ENCODE data around the gene LMAN1L.

LMAN1L gene

GRCh38 chr15:74845581-74845980, 32.9 kb downstream of the LMAN1L start:
- H3K27ac ChIP-seq, result no peak overlapping the region
- no peak for DNase-seq (ENCODE audit: low read depth, low spot score)

DNA sequence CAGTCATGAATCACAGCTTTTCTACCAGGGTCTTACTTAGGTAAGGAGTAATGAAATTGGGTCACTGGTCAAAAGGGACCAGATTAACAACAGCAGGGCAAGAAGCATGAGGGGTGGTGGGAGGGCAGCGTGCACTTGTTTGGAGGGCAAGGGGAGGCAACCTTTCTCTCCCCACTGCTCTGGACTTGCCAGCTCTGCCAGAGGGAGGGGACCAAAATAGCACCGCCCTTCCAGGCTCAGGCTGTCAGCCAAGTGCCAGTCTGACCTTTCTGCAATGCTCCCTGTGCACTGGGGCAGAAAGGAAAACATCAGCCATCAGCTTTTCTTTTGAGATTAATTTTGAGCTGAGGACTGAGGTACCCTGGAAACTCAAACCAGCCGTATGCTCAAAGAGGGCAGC, 34.8 kb downstream of the LMAN1L start:
- DNase-seq (ENCODE audit: low read depth, low spot score), result no peak
- H3K27ac ChIP-seq, result no peak overlapping the region

- no peak for DNase-seq (ENCODE audit: low read depth, low spot score)
- H3K27ac ChIP-seq, result no peak overlapping the region
Measured at GRCh38 chr15:74850393-74850792, 37.8 kb downstream of the LMAN1L start.

GRCh38 chr15:74851960-74852359, 39.3 kb downstream of the LMAN1L start:
- no peak overlapping the region for H3K27ac ChIP-seq
- DNase-seq (ENCODE audit: low read depth, low spot score), result no peak

DNA sequence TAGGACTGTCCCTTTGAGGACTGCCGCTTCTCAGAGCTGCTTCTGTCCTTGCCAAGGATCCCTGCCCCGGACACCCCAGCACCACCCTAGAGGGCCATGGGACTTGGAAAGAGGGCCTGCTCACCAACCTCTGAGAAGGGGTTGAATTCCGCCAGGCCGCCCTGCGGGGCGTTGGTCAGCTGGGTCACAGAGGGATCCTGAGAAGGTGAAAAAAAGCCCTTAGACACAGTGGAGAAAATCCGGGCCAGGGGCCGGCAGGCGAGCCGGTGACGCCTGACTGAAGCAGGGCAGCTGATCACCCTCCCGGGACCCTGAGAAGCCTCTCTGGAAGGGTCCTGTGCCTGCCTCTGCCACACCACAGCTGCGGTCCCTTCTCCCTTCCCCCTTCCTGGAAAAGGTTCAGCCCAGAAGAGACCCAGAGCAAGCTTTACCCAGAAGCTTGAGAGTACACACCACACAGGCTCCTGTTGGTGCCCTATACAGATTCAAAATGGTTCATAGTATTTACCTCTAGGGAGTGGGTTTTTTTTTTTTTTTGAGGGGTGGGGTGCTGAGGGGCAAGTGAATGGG, 41.9 kb downstream of the LMAN1L start:
- DNase-seq (ENCODE audit: low read depth, low spot score), result no peak
- H3K27ac ChIP-seq, result no peak overlapping the region

- no peak for DNase-seq (ENCODE audit: low read depth, low spot score)
- no peak overlapping the region for H3K27ac ChIP-seq
Measured at GRCh38 chr15:74855857-74856256, 43.2 kb downstream of the LMAN1L start.

DNA sequence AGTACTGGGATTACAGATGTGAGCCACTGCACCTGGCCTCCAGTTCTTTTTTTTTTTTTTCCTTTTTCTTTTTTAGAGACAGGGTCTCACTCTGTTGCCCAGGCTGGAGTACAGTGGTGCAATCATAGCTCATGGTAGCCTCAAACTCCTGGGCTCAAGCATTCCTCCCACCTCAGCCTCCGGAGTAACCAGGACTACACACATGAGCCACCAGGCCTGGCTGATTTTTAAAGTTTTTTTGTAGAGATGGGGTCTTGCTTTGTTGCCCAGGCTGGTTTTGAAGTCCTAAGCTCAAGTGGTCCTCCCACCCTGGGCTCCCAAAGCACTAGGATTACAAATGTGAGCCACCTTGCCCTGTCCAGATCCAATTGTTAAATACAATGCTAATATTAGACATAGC, 43.9 kb downstream of the LMAN1L start:
- no peak overlapping the region for H3K27ac ChIP-seq
- no peak for DNase-seq (ENCODE audit: low read depth, low spot score)

DNA sequence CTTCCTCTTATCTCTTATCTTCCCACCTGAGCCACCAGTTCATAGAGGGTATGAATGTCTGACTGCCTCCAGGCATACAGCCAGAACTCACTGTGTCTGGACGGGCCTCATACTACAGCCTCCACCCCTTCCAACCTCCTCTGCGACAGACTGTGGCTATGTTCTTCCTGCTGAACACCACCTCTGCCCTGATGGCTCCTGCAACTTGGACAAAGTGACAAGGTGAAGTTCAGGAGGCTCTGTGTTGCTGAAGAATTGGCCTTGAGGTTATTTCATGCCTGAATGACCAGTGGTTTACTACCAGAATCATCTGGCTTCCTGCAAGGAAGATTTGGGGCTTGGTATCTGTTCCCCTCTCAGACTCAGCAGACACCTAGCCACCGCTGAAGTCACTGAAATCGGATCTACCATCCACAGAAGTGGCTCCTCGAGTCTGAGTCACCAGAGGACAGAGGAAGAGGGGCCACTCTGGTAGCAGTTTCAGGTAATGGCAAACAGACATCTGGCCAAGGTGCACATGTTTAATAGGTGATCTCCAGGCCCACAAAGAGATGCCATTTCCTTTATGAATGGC, 44.5 kb downstream of the LMAN1L start:
- H3K27ac ChIP-seq, result no peak overlapping the region

DNA sequence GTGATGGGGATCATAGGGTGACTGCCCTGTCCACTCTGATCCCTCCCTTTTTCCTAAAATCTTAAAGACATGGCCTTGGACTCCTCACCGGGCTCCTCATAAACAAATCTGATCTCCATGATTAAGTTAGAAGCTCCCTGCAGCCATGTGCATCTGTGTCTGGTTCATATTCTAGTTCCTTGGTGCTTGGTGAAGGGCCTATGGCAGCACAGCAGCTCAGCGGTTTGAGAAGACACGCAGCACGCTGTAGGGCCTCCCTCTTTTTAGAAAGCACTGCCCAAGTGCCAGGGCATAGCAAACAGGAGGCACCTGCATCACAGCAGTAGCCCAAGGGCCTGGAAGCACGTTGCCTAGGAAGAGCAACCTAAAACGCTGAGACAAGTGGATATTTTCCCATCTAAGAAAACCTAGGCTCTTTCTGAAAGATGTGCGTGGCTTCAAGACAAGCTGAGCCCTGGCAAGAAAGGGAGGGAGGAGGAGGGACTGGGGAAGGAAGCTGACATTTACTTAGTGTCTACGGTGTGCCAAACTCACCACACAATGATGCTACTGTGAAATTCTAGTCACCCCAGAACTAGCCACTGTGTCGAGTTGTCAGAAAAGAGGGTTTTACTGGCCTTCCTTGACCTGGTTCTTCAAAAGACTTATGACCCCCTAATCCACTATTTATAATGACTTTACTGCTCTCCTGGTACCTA, 45.2 kb downstream of the LMAN1L start:
- H3K27ac ChIP-seq, result no peak overlapping the region
- DNase-seq (ENCODE audit: low read depth, low spot score), result no peak

More for the DNA sequence above, 44.5 kb downstream of the LMAN1L start:
- DNase-seq (ENCODE audit: low read depth, low spot score), result no peak

DNA sequence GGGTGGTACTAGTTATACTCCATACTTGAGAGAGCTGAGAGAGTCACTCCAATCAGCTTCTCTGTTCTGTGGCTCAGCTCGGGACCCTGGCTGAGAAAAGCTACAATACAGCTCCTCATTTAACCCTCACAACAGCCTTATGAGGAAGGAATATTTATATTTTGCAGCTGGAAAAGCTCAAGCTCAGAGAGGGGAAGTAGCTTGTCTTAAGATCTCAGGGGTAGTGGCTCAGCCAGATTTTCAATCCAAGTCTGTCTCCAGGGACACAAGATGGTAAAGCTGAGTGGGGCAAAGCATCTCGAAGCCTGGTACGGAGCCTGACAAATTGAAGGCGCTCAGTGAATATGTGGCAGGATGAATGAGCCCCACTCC, 45.7 kb downstream of the LMAN1L start:
- no peak for DNase-seq (ENCODE audit: low read depth, low spot score)
- no peak overlapping the region for H3K27ac ChIP-seq

DNA sequence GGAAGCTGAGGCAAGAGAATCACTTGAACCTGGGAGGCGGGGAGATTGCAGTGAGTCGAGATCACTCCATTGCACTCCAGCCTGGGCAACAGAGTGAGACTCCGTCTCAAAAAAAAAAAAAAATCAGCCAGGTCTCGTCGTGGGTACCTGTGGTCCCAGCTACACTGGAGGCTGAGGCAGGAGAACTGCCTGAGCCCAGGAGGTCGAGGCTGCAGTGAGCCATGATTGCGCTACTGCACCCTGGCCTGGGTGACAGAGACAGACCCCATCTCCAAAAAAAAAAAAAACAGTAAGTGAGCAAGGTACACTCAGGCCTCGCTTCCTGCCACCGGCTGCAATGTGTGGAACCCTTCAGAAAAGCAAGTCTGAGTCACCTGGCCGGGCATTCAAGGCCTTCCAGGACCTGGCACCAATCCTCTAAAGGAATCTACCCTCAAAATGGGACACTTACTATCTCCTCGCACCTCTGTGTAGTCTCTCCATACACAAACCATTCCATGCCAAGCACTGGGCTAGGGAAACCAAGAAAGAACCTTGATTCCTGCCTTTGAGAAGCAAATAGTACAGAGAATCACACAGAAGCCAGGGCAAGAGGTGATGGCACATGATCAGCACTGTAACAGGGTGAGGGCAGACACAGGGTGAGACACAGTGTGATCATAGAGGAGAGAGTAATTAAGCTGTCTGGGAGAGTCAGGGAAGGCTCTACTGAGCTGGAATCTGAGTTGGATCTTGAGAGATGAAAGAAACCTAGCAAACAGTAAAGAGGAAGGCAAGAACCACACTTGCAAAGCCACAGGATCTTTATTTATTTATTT, 50.8 kb downstream of the LMAN1L start:
- H3K27ac ChIP-seq, result peak overlapping the region; percentile 91

GRCh38 chr15:74864296-74864695, 51.7 kb downstream of the LMAN1L start:
- DNase-seq (ENCODE audit: low read depth, low spot score), result no peak
- H3K27ac ChIP-seq, result peak overlapping the region; percentile 91

More for the DNA sequence above, 50.8 kb downstream of the LMAN1L start:
- DNase-seq (ENCODE audit: low read depth, low spot score), result no peak

DNA sequence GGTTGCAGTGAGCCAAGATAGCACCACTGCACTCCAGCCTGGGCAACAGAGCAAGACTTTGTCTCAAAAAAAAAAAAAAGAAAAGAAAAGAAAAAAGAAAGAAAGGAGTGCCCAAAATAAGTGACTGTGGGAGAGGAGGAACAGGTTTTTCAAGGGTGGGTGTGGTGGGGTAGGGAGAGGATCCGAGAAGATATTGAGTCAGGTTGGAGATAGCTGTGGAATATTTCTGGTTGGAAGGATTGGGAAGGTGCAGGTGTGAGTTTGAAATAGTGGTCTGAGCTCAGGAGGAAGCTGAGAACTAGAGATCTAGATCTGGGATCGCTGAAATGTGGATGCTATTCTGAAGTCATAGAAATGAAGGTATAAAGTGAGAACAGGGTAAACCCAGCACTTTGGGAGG, 52.7 kb downstream of the LMAN1L start:
- peak overlapping the region; percentile 91 for H3K27ac ChIP-seq
- no peak for DNase-seq (ENCODE audit: low read depth, low spot score)

DNA sequence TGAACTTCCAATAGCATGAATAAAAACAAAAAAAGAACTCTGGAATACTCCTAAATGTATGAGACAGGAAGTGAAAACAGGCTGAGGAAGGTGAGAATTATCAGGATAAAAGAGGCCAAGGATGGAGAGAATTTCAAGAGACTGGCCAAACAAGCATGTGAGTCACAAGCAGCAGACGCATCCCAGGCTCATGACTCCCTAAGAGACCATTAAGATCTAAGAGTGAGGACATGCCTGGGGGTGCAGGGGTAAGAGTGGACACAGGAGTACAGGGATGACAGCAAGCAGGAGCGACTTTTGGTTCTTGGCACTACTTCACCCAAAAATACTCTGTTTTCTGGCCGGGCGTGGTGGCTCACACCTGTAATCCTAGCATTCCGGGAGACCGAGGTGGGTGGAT, 53.5 kb downstream of the LMAN1L start:
- DNase-seq (ENCODE audit: low read depth, low spot score), result peak; percentile 76
- H3K27ac ChIP-seq, result peak overlapping the region; percentile 91

- H3K27ac ChIP-seq, result peak overlapping the region; percentile 91
- no peak for DNase-seq (ENCODE audit: low read depth, low spot score)
Measured at GRCh38 chr15:74867466-74868038, 54.9 kb downstream of the LMAN1L start.

DNA sequence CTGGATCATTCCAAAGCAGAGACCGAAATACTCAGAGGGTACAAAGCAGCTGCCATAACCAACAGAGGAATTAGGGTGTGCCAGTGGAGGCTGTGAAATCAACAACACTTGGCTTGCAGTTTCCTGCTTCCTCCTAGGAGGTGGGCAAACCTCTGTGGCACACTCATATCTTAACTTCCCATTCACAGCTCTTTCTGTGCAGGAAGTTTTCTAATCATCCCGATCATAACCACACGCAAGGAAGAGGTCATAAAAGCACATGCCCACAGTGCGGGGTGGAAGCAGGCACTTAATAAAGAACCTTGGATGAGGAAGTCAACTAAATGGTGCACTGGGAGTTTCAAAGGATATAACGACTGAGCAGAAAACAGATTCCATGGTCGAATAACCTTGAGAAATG, 55.4 kb downstream of the LMAN1L start:
- peak overlapping the region; percentile 91 for H3K27ac ChIP-seq
- DNase-seq (ENCODE audit: low read depth, low spot score), result no peak

DNA sequence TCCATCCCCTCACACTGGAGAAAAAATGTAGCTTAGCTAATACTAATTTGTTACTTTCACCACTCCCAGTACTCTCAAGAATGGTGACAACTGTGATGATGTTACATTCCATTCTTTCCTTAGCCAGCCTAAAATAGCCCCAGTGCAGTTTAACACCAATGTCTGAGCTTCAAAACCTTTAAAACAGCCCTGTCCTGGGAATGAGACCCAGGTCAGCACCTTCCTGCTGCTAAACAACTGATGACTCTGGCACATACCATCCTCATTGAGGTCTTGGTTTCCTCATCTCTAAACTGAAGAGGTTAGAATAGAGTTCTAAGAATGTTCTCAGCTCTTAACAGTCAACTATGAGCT, 56.7 kb downstream of the LMAN1L start:
- peak overlapping the region; percentile 91 for H3K27ac ChIP-seq
- no peak for DNase-seq (ENCODE audit: low read depth, low spot score)

DNA sequence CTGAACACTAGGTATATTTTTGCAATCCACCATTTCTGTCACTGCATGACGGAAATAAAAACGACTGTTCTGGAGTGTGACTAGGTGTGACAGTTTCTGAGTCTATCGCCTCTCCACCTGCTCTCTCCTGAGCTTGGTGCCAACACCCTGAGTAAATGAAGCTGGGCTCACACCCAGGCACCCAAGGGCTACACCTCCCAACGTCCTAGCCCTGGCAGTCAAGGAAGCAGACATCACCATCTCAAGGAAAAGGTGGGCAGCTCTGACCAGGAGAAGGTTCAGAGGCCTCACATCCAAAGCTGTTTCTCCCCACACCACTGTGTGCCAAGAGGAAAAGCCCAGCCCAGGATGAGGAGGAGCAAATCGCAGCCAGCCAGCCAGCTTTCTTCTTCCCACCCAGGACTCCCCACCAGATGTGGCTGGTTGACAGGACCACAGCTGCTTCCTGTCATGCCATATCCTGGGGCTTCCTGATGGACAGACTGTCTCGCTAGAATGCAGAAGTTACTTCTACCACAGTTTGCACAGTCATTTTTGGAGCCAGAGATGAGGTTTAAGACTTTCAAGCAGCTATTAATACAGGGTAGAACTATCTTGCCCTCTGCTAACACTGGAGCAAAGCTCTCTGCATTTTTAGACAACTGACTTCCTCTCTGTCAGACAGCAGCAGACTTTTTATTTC, 57.2 kb downstream of the LMAN1L start:
- no peak for DNase-seq (ENCODE audit: low read depth, low spot score)
- H3K27ac ChIP-seq, result peak overlapping the region; percentile 91

DNA sequence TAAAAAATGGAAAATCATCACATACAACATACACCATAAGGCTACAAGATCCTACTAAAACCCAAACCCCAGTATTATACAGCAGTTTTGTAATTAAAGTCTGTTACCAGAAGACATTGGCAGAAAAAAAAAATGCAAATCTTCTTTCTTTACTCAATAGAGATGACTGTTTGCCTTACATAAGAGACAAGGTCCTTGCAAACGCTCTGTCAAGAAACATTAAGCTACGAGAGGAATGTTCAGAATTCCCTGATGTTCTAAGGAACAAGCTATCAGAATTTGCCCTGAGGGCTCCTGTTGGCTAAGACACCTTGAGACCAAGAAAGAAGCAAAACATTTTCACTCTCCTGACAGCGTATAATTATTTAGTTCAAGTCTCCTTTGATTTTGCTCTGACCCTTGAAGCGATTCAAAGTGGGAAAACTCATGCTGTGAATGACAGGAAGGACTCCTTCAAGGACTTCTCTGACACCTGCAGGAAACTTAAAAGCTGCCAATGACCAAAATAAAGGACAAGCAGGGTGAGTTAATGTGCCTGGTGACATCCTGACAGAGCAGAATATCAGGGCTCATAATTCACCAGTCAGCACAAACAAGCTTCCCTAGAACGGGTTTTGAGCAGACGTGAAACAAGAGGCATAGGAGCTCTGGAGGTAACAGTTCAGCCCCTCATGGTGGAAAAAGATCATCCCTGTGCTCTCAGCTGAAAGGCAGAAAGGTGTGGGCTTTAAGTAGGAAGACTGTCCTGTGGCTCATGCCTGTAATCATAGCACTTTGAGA, 58.0 kb downstream of the LMAN1L start:
- DNase-seq (ENCODE audit: low read depth, low spot score), result no peak

DNA sequence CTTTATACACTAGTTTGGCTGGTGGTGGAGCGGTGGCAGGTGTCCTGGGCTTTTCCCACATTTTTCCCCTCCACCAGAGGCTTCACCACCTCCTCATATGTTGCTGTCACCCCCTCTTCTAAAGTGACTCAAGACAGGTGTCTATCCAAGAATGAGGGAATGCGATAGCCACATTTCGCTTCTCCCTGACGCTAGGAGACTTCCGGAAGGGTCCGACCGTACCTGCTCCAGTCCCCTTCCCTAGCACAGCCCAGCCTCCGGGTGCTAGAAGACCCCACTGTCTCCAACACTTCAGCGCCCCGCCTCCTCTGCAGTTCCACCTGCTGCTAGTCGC, 60.0 kb downstream of the LMAN1L start:
- DNase-seq (ENCODE audit: low read depth, low spot score), result no peak
- H3K27ac ChIP-seq, result peak overlapping the region; percentile 91

More for the DNA sequence above, 58.0 kb downstream of the LMAN1L start:
- peak overlapping the region; percentile 91 for H3K27ac ChIP-seq
